ENCODE measurements around the gene SMYD3.

SMYD3 gene

DNA sequence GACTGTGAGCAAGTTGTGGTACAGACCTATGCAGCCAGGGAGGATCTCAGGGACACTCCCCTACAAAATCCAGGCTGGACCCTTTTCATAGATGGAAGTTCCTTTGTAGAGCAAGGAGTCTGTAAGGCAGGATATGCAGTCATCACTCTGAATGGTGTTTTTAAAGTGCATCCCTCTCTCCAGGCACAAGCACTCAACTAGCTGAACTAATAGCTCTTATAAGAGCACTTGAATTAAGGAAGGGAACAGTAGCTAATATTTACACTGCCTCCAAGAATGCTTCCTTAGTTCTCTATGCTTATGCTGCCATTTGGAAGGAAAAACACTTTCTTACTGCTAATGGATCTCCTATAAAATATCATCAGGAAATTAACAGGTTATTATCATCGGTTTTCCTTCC is 27.0 kb upstream of the SMYD3 start:
- no peak overlapping the region for H3K4me3 ChIP-seq (ENCODE audit: low read length)
- DNase-seq, result no peak
- TF ChIP-seq EZH2 (optimal IDR thresholded peaks at IDR 0.05; ENCODE audit: low read depth, low read length), result no peak
- TF ChIP-seq CTCF (IDR thresholded peaks at IDR 0.05; ENCODE audit: low read length), result no peak
- no peak for TF ChIP-seq EZH2phosphoT487 (IDR thresholded peaks at IDR 0.05; ENCODE audit: low read length)
- no peak overlapping the region for H3K4me2 ChIP-seq (ENCODE audit: low read depth, low read length)
- H3F3A ChIP-seq (ENCODE audit: insufficient read depth, low read length), result no peaks in the 10 kb centered on the region
- no peaks in the 10 kb centered on the region for H3K4me1 ChIP-seq (ENCODE audit: low read length)
- no peak overlapping the region for H3K9ac ChIP-seq (ENCODE audit: low read length)
- no peaks in the 10 kb centered on the region for H3K9me3 ChIP-seq (replicated peaks; ENCODE audit: insufficient read depth, low read length)
- no peaks in the 10 kb centered on the region for H3K9me2 ChIP-seq (replicated peaks; ENCODE audit: insufficient read depth, low read length)
- H4K20me1 ChIP-seq (ENCODE audit: insufficient read depth, low read length), result no peaks in the 10 kb centered on the region
- no peaks in the 10 kb centered on the region for H3K36me3 ChIP-seq (replicated peaks; ENCODE audit: insufficient read depth, low read length)
- H3K79me2 ChIP-seq (ENCODE audit: low read length), result no peaks in the 10 kb centered on the region
- no peak overlapping the region for H3K27ac ChIP-seq (ENCODE audit: low read length)
- H2AFZ ChIP-seq (ENCODE audit: low read length), result no peak overlapping the region
- H3K27me3 ChIP-seq (replicated peaks; ENCODE audit: insufficient read depth, low read length), result no peaks in the 10 kb centered on the region

DNA sequence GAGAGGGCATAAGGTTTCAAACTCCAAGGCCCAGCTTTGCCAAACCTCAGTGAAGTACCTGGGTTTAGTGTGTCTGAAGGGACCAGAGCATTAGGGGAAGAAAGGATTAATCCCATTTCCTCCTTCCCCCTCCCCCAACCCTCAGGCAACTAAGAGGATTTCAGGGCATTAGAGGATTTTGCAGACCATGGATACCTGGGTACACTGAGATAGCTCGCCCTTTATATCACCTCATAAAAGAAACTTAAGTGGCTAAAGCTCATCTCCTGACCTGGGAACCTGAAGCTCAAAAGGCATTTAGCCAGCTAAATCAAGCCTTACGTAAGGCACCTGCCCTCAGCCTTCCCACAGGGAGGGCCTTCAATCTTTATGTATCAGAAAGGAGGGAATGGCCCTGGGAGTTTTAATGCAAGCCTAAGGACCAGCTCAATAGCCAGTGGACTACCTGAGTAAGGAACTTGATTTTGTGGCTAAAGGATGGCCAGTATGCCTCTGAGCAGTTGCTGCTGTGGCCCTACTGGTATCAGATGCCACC is 26.4 kb upstream of the SMYD3 start:
- Histone ChIP-seq H2AFZ (ENCODE audit: low read length) (no peak overlapping the region), H3K27me3 (replicated peaks; ENCODE audit: insufficient read depth, low read length) (no peaks in the 10 kb centered on the region), H3K9me2 (replicated peaks; ENCODE audit: insufficient read depth, low read length) (no peaks in the 10 kb centered on the region), H3K4me3 (ENCODE audit: low read length) (no peak overlapping the region), H3K79me2 (ENCODE audit: low read length) (no peaks in the 10 kb centered on the region), H4K20me1 (ENCODE audit: insufficient read depth, low read length) (no peaks in the 10 kb centered on the region), H3K4me2 (ENCODE audit: low read depth, low read length) (no peak overlapping the region), H3K27ac (ENCODE audit: low read length) (no peak overlapping the region), H3K9me3 (replicated peaks; ENCODE audit: insufficient read depth, low read length) (no peaks in the 10 kb centered on the region), H3K9ac (ENCODE audit: low read length) (no peak overlapping the region), H3F3A (ENCODE audit: insufficient read depth, low read length) (no peaks in the 10 kb centered on the region), H3K4me1 (ENCODE audit: low read length) (no peaks in the 10 kb centered on the region), H3K36me3 (replicated peaks; ENCODE audit: insufficient read depth, low read length) (no peaks in the 10 kb centered on the region)
- TF ChIP-seq CTCF (IDR thresholded peaks at IDR 0.05; ENCODE audit: low read length) (no peak), EZH2 (optimal IDR thresholded peaks at IDR 0.05; ENCODE audit: low read depth, low read length) (no peak), EZH2phosphoT487 (IDR thresholded peaks at IDR 0.05; ENCODE audit: low read length) (no peak)
- DNase-seq, result no peak

GRCh38 chr1:246532519-246532918 is 25.4 kb upstream of the SMYD3 start:
- no peak for DNase-seq
- TF ChIP-seq CTCF (IDR thresholded peaks at IDR 0.05; ENCODE audit: low read length) (0 out of 2 replicates have a peak, but pooled peaks have one; percentile 12), EZH2phosphoT487 (IDR thresholded peaks at IDR 0.05; ENCODE audit: low read length) (no peak)
- no peaks in the 10 kb centered on the region for H3K9me2 ChIP-seq (replicated peaks; ENCODE audit: insufficient read depth, low read length)

More at GRCh38 chr1:246532519-246532918, 25.4 kb upstream of the SMYD3 start:
- H3K27me3 ChIP-seq (replicated peaks; ENCODE audit: insufficient read depth, low read length), result no peaks in the 10 kb centered on the region
- no peaks in the 10 kb centered on the region for H3K9me3 ChIP-seq (replicated peaks; ENCODE audit: insufficient read depth, low read length)
- no peaks in the 10 kb centered on the region for H3K4me1 ChIP-seq (ENCODE audit: low read length)
- no peaks in the 10 kb centered on the region for H3F3A ChIP-seq (ENCODE audit: insufficient read depth, low read length)
- H4K20me1 ChIP-seq (ENCODE audit: insufficient read depth, low read length), result no peaks in the 10 kb centered on the region
- H2AFZ ChIP-seq (ENCODE audit: low read length), result no peak overlapping the region
- no peaks in the 10 kb centered on the region for H3K36me3 ChIP-seq (replicated peaks; ENCODE audit: insufficient read depth, low read length)
- H3K27ac ChIP-seq (ENCODE audit: low read length), result no peak overlapping the region
- H3K79me2 ChIP-seq (ENCODE audit: low read length), result no peaks in the 10 kb centered on the region
- no peak overlapping the region for H3K4me3 ChIP-seq (ENCODE audit: low read length)
- H3K4me2 ChIP-seq (ENCODE audit: low read depth, low read length), result no peak overlapping the region
- H3K9ac ChIP-seq (ENCODE audit: low read length), result no peak overlapping the region
